Left kidney (tissue), 8 donors: ENCODE measurements around the gene TAF11L12. TPM values are rescaled to one million over a fixed set of nuclear protein-coding genes. Genes with fewer than 3 reads are reported as not detected.
"Not testable (repeated sequence)": the region's sequence is repeated elsewhere in the genome, so short reads cannot be mapped to it uniquely, and the experiment has no call there.

Experiments used
- DNase-seq: peaks from one replicate; pipeline ENCODE4 v3.0.0-alpha.2; 2013
- long read RNA-seq, 8 donors: transcript quantifications; one replicate each; lab custom pipeline, GENCODE V29; 2026
- polyA plus RNA-seq: library from polyadenylated mRNA; unstranded; fragments of 120-200 nt; gene quantifications from one replicate; pipeline ENCODE4 v1.2.1, GENCODE V29; 2013; ENCODE audit not compliant: insufficient read length

The TAF11L12 gene
- polyA plus RNA-seq, result not detected
- long read RNA-seq, donor 1, result 0 reads
- long read RNA-seq, donor 2, result 0 reads
- long read RNA-seq, donor 3, result 0 reads
- long read RNA-seq, donor 4, result 0 reads
- long read RNA-seq, donor 5, result 0 reads
- long read RNA-seq, donor 6, result 0 reads
- long read RNA-seq, donor 7, result 0 reads
- long read RNA-seq, donor 8, result 0 reads

- not testable (repeated sequence) for DNase-seq
These were observed at the start of gene TAF11L12 for GRCh38 chr5:17610092-17610491. Gene TAF11L12, plus strand, starts transcription at chr5:17610392.

- not testable (repeated sequence) for DNase-seq
These were observed 24.5 kb upstream of the TAF11L12 start, which contains the start of gene TAF11L7 for GRCh38 chr5:17585658-17586057. Gene TAF11L7, minus strand, starts transcription at chr5:17585758.

DNA sequence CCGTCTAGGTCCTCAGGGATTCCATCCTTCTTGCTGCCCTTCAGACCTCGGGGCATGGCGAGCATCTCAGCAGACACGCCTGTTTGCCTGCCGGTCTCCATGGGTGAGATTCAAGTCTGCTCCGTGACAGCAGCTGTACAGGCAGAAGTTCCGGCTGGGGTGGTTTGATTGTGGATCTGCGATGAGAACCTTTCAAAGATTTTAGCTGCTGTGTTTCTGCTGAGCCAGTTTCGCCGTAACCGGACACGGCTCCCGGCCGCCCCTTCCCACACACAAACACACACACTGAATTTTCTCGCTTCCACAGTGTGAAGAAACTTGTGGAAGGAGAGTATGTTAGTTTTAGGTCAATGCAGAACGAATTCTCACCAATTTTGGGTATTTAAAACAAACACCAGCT, 19.3 kb upstream of the TAF11L12 start, which contains the start of gene TAF11L8:
Gene TAF11L8 (minus strand): TSS at position 101 of the 400 bp plus-strand sequence.
- DNase-seq, result not testable (repeated sequence)

- DNase-seq, result not testable (repeated sequence)
These were observed 15.9 kb upstream of the TAF11L12 start, which contains the start of gene TAF11L9 for GRCh38 chr5:17594255-17594654. Gene TAF11L9, minus strand, starts transcription at chr5:17594394.

DNA sequence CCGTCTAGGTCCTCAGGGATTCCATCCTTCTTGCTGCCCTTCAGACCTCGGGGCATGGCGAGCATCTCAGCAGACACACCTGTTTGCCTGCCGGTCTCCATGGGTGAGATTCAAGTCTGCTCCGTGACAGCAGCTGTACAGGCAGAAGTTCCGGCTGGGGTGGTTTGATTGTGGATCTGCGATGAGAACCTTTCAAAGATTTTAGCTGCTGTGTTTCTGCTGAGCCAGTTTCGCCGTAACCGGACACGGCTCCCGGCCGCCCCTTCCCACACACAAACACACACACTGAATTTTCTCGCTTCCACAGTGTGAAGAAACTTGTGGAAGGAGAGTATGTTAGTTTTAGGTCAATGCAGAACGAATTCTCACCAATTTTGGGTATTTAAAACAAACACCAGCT, 12.5 kb upstream of the TAF11L12 start, which contains the start of gene TAF11L10:
Gene TAF11L10 (minus strand): TSS at position 101 of the 400 bp plus-strand sequence.
- not testable (repeated sequence) for DNase-seq

- not testable (repeated sequence) for DNase-seq
These were observed 6.3 kb upstream of the TAF11L12 start, which contains the start of gene TAF11L11 for GRCh38 chr5:17603880-17604279. Gene TAF11L11, plus strand, starts transcription at chr5:17604183.

- no peak for DNase-seq
These were observed 5.2 kb upstream of the TAF11L12 start for GRCh38 chr5:17604951-17605350.

DNA sequence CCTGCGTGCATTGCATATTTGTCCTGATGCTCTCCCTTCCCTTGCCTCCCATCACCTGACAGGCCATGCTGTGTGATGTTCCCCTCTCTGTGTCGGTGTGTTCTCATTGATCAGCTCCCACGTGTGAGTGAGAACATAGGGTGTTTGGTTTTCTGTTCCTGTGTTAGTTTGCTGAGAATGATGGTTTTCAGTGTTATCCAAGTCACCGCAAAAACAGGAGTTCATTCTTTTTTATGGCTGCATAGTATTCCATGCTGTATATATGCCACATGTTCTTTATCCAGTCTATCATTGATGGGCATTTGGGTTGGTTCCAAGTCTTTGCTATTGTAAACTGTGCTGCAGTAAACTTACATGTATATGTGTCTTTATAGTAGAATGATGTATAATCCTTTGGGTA, 2.7 kb upstream of the TAF11L12 start:
- not testable (repeated sequence) for DNase-seq

DNA sequence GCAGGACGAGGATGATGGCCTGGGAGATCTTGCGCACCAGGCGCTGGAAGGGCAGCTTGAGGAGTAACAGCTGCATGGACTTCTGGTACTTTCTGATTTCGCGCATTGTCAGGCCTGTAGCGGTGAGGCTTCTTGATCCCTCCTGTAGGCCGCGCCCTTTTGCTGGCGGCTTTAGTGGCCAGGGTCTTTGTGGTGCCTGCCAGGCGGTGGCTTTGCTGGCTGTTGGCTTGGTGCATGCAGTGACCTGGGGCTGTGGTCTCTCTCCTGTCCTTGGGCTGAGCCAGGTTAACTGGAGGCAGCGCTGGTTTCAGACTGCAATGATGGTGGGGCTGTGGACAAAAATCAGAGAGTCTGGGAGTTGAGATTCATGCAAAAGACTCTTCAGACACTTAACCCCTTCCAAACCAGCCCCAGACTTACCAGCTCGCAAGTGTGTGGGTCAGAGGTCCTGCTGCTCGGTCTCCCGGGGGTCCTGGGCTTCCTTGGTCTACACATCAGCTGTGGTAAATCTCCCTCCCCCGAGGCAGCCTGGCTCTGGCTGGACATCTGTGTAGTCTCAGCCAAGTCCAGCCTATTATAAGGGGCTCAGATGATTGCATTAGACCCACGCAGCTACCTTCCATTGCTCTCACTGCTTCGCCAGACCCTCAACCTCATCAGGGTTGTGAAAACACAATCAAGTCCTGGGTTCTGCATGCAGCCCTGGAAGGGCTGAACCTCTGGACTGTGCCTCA, 4.8 kb downstream of the TAF11L12 start:
- DNase-seq, result no peak

DNA sequence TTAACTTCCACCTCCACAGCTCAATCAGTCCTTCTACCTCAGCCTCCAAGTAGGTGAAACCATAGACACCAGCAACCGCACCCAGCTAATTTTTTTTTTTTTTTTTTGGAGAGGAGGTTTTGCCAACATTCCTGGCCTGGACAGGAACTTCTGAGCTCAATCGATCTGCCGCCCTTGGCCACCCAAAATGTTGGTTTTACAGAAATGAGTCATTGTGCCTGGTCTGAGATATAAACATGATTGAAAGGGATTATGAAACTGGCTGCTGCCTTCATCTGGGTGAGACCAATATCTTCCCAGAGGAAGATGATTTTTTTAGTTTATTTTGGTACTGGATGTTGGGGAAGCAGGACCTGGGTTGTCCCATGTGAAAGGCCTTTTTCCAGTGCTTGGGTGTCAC, 9.2 kb downstream of the TAF11L12 start:
- DNase-seq, result no peak

DNA sequence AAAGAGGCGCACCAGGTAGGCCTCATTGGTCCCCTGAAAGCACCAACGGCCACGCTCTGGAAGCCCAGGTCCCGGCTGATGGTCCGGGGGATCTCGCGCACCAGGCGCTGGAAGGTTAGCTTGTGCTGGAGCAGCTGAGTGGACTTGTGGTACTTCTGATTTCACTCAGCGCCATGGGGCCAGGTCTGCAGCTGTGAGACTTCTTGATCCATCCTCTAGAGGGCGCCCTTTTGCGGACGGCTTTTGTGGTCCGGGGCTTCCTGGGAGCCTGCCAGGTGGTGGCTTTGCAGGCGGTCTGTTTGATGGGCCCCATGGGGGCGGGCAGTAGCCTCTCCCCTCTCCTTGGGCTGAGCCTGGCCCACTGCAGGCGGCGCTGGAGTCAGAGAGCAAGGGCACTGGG, 10.4 kb downstream of the TAF11L12 start:
- no peak for DNase-seq

DNA sequence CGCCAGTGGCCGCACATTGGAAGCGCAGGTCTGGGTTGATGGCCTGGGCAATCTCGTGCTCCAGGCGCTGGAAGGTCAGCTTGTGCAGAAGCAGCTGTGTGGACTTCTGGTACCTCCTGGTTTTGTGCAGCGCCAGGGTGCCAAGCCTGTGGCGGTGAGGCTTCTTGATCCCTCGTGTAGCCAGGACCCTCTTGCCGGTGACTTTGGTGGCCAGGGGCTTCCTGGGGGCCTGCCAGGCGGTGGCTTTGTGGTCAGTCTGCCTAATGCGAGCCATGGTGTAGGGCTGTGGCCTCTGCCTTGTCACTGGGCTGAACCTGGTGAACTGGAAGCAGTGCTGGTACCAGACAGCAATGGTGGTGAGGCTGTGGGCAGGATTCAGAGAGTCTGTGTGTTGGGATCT, 15.5 kb downstream of the TAF11L12 start:
- no peak for DNase-seq

GRCh38 chr5:17631788-17632187, 21.6 kb downstream of the TAF11L12 start, which contains the start of gene TAF11L13:
Gene TAF11L13, plus strand, starts transcription at chr5:17632088.
- not testable (repeated sequence) for DNase-seq

DNA sequence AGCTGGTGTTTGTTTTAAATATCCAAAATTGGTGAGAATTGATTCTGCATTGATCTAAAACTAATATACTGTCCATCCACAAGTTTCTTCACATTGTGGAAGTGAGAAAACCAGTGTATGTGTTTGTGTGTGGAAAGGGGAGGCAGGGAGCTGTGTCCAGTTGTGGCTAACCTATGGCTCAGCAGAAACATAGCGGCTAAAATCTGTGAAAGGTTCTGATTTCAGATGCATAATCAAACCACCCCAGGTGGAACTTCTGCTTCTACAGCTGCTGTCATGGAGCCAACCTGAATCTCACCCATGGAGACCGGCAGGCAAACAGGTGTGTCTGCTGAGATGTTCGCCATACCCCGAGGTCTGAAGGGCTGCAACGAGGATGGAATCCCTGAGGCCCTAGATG, 24.0 kb downstream of the TAF11L12 start, which contains the start of gene TAF11L14:
Gene TAF11L14 (plus strand): TSS at position 301 of the 400 bp plus-strand sequence.
- no peak for DNase-seq

DNA sequence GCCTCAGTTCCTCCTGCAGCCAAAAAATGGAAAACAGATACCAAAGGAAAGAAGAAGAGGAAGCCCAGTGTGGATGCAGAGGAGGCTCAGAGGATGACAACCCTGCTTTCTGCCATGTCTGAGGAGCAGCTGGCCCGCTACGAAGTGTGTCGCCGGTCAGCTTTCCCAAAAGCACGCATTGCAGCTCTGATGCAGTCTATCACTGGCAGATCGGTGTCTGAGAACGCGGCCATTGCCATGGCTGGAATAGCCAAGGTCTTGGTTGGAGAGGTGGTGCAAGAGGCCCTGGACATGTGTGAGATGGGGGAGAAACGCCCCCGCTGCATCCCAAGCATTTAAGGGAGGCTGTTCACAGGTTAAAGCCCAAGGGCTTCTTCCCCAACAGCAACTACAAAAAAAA, 39.0 kb downstream of the TAF11L12 start:
- DNase-seq, result not testable (repeated sequence)

DNA sequence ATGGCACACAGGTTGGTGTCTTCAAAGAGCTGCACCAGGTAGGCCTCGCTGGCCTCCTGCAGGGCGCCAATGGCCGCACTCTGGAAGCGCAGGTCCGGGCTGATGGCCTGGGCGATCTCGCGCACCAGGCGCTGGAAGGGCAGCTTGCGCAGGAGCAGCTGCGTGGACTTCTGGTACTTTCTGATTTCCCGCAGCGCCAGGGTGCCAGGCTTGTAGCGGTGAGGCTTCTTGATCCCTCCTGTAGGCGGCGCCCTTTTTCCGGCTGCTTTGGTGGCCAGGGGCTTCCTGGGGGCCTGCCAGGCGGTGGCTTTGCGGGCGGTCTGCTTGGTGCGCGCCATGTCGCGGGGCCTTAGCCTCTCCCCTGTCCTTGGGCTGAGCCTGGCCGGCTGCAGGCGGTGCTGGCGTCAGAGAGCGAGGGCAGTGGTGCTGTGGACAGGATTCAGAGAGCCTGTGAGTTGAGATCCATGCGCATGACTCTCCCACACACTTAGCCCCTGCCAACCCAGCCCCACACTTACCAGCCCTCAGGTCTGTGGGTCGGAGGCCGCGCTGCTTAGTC, 45.1 kb downstream of the TAF11L12 start:
- DNase-seq, result not testable (repeated sequence)

DNA sequence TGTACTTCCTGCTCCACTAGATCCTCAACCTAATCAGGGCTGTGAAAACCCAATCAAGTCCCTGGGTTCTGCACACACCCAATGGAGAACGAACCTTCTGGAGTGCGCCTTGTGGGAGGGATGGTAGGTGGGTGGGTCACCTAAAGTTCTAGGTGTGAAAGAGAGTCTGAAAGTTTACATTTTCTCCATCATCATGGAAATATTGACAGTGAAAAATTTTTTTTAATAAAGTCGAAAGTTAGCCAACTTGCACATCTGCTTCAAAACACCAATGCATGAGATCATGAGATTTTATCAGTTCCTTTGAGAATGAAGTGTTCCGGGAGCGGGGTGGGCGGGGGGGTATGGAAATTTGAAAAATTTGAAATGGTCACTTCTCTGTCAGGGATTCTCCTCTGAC, 45.7 kb downstream of the TAF11L12 start:
- no peak for DNase-seq

Other genes with a start within 250 kb of the TAF11L12 start
- gene TAF11L2, start 112.2 kb upstream of the TAF11L12 start, polyA plus RNA-seq, result not detected
- not detected for gene TAF11L3, start 92.0 kb upstream of the TAF11L12 start, polyA plus RNA-seq
- not detected for gene TAF11L4, start 88.6 kb upstream of the TAF11L12 start, polyA plus RNA-seq
- gene TAF11L5, start 85.2 kb upstream of the TAF11L12 start, polyA plus RNA-seq, result not detected
- gene TAF11L6, start 81.7 kb upstream of the TAF11L12 start, polyA plus RNA-seq, result not detected
- not detected for gene TAF11L7, start 24.6 kb upstream of the TAF11L12 start, polyA plus RNA-seq
- gene TAF11L8, start 19.4 kb upstream of the TAF11L12 start, polyA plus RNA-seq, result not detected
- gene TAF11L9, start 16.0 kb upstream of the TAF11L12 start, polyA plus RNA-seq, result not detected
- not detected for gene TAF11L10, start 12.6 kb upstream of the TAF11L12 start, polyA plus RNA-seq
- gene TAF11L11, start 6.2 kb upstream of the TAF11L12 start, polyA plus RNA-seq, result not detected
- gene TAF11L13, start 21.7 kb downstream of the TAF11L12 start, polyA plus RNA-seq, result not detected
- not detected for gene TAF11L14, start 24.1 kb downstream of the TAF11L12 start, polyA plus RNA-seq